A673 (cell line): Measurements from ENCODE around the gene IL37. TPM values are rescaled to one million over a fixed set of nuclear protein-coding genes. Genes with fewer than 3 reads are reported as not detected.

Experiments
- BruUV-seq: library from RNA; stranded (reverse); fragments of 400-500 nt; replicated peaks from 2 replicates; lab custom pipeline; 2021; lab: Mats Ljungman, UMichigan
- CTCF ChIA-PET: fragments of 300-600 bp; sonication (Branson Sonifier 250); formaldehyde crosslinking; loops from one replicate; lab custom pipeline; 2022; ENCODE audit warnings: antibody characterized with exemption; lab: Charles Lee
- POLR2A ChIA-PET: fragments of 300-600 bp; sonication (Branson Sonifier 250); formaldehyde crosslinking; loops from one replicate; lab custom pipeline; 2022; ENCODE audit warnings: antibody characterized with exemption; ENCODE audit not compliant: low non-redundant PET; lab: Charles Lee
- DNase-seq: peaks from one replicate; pipeline ENCODE4 v3.0.0-alpha.2; 2015; ENCODE audit warnings: low spot score
- H3K27ac ChIP-seq: fragments of 200-600 bp; sonication (generic); 2 replicates; pipeline ENCODE4 v1.5.1; 2016; ENCODE audit warnings: mixed run types, low read depth, mild to moderate bottlenecking, mixed read lengths, antibody characterized with exemption, low read length; ENCODE audit not compliant: poor library complexity, severe bottlenecking
- H3K27me3 ChIP-seq: fragments of 200-600 bp; sonication (generic); replicated peaks from 2 replicates; pipeline ENCODE4 v1.6.1; 2017; ENCODE audit warnings: mixed run types, low read depth, mild to moderate bottlenecking, mixed read lengths, antibody characterized with exemption, low read length; ENCODE audit not compliant: insufficient read depth, poor library complexity
- H3K36me3 ChIP-seq: fragments of 200-600 bp; sonication (generic); 2 replicates; pipeline ENCODE4 v1.6.1; 2016; ENCODE audit warnings: mixed run types, mild to moderate bottlenecking, mixed read lengths, antibody characterized with exemption, low read length; ENCODE audit not compliant: insufficient read depth, poor library complexity, severe bottlenecking
- H3K4me1 ChIP-seq: fragments of 200-600 bp; sonication (generic); 2 replicates; pipeline ENCODE4 v1.6.1; 2017; ENCODE audit warnings: mixed run types, mild to moderate bottlenecking, mixed read lengths, antibody characterized with exemption, low read length; ENCODE audit not compliant: insufficient read depth, poor library complexity, severe bottlenecking
- H3K4me3 ChIP-seq: fragments of 200-600 bp; sonication (generic); 2 replicates; pipeline ENCODE4 v1.5.1; 2016; ENCODE audit warnings: low read depth, mixed run types, mild to moderate bottlenecking, mixed read lengths, low read length; ENCODE audit not compliant: poor library complexity, severe bottlenecking
- H3K9me3 ChIP-seq: fragments of 200-600 bp; sonication (generic); 2 replicates; pipeline ENCODE4 v1.6.1; 2016; ENCODE audit warnings: mixed run types, low read depth, mild to moderate bottlenecking, mixed read lengths, antibody characterized with exemption, low read length; ENCODE audit not compliant: poor library complexity, severe bottlenecking
- EZH2 ChIP-seq: fragments of 200-600 bp; sonication (generic); IDR thresholded peaks from 2 replicates; pipeline ENCODE4 v1.6.1; 2017; ENCODE audit warnings: borderline replicate concordance, low read depth, mild to moderate bottlenecking, mixed read lengths, antibody characterized with exemption, low read length; ENCODE audit not compliant: poor library complexity, severe bottlenecking
- intact Hi-C: fragments of 100-400 bp; cut with micrococcal nuclease; formaldehyde crosslinking; loops from one replicate; pipeline ENCODE4 v1.10.0; 2022; ENCODE audit not compliant: unreplicated experiment
- total RNA-seq: library from RNA; stranded (reverse); gene quantifications from 2 replicates; pipeline ENCODE4 v1.2.3, GENCODE V29; 2021
- TF ChIP-seq, protein P1 (sequence below): fragments of 300-800, 200-600 bp; sonication (generic); conservative IDR thresholded peaks from 2 replicates; pipeline ENCODE4 v1.5.1; 2017; ENCODE audit warnings: low read depth, mild to moderate bottlenecking, antibody characterized with exemption, low read length, moderate library complexity, mixed read lengths

IL37 gene
- total RNA-seq, 1 experiment from 2014 or later: not detected

DNA sequence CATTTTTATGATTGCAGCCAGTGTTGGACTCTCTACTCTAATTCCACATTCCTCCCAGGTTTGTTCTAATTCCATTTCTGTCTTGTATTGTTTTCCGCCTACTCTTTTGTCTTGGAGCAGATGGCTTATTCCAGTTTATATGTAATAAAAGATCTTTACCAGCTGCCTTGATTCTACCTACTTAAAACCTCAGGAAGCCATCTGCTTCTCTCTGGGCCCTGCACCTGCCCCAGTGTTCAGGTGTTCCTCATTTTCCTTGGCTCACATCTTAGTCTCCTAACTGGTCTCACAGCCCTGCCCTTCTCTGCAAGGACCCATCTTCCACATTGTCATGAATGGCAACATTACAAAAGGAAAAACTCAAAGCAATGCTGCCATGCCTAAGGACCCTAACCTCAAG lies 21.0 kb upstream of the IL37 start:
- POLR2A ChIA-PET: no interaction called here
- CTCF ChIA-PET: no interaction called here
- intact Hi-C loops: no loop called here
- no peaks in the 10 kb centered on the region for H3K27me3 ChIP-seq
- no peaks in the 10 kb centered on the region for H3K4me1 ChIP-seq
- no peak overlapping the region for H3K4me3 ChIP-seq
- TF ChIP-seq EZH2: no peak
- TF ChIP-seq, protein P1, sequence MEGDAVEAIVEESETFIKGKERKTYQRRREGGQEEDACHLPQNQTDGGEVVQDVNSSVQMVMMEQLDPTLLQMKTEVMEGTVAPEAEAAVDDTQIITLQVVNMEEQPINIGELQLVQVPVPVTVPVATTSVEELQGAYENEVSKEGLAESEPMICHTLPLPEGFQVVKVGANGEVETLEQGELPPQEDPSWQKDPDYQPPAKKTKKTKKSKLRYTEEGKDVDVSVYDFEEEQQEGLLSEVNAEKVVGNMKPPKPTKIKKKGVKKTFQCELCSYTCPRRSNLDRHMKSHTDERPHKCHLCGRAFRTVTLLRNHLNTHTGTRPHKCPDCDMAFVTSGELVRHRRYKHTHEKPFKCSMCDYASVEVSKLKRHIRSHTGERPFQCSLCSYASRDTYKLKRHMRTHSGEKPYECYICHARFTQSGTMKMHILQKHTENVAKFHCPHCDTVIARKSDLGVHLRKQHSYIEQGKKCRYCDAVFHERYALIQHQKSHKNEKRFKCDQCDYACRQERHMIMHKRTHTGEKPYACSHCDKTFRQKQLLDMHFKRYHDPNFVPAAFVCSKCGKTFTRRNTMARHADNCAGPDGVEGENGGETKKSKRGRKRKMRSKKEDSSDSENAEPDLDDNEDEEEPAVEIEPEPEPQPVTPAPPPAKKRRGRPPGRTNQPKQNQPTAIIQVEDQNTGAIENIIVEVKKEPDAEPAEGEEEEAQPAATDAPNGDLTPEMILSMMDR: no peak
- H3K27ac ChIP-seq: no peak overlapping the region
- no TSS peak for BruUV-seq
- H3K36me3 ChIP-seq: no peaks in the 10 kb centered on the region
- DNase-seq: no peak
- no peaks in the 10 kb centered on the region for H3K9me3 ChIP-seq

GRCh38 chr2:112891385-112891831 lies 19.6 kb upstream of the IL37 start:
- Histone ChIP-seq H3K4me3 (no peak overlapping the region), H3K27ac (no peak overlapping the region), H3K36me3 (no peaks in the 10 kb centered on the region), H3K9me3 (no peaks in the 10 kb centered on the region), H3K4me1 (no peaks in the 10 kb centered on the region), H3K27me3 (no peaks in the 10 kb centered on the region)
- intact Hi-C loops: no loop called here
- CTCF ChIA-PET: no interaction called here
- no peak for DNase-seq
- TF ChIP-seq, protein P1: no peak
- no peak for TF ChIP-seq EZH2
- POLR2A ChIA-PET: no interaction called here
- BruUV-seq: no TSS peak

GRCh38 chr2:112893752-112894151 lies 17.2 kb upstream of the IL37 start:
- Histone ChIP-seq H3K4me3 (no peak overlapping the region), H3K9me3 (no peaks in the 10 kb centered on the region), H3K4me1 (no peaks in the 10 kb centered on the region), H3K27ac (no peak overlapping the region), H3K27me3 (no peaks in the 10 kb centered on the region), H3K36me3 (no peaks in the 10 kb centered on the region)
- no peak for DNase-seq
- ChIA-PET POLR2A (no interaction called here), CTCF (no interaction called here)
- intact Hi-C loops: no loop called here
- TF ChIP-seq, protein P1: no peak
- no TSS peak for BruUV-seq
